Measurements from ENCODE around the gene LACTB. TPM values are rescaled to one million over a fixed set of nuclear protein-coding genes. Genes with fewer than 3 reads are reported as not detected.
A peak's percentile ranks its signal among the peaks of the same experiment; 100 is the strongest.

The LACTB gene
- total and polyA plus RNA-seq, 10 donors, result 11.7 to 39.6 (median 25.8) TPM

- DNase-seq, result no peak
- Histone ChIP-seq H3K4me3 (no peak overlapping the region), H3K36me3 (peaks cover 0 to 34% (median 2%) of the 10 kb centered on the region in 6 donors), H3K9me3 (no peaks in the 10 kb centered on the region), H3K27ac (no peak overlapping the region), H3K4me1 (peaks cover 0 to 24% (median 7%) of the 10 kb centered on the region in 6 donors), H3K27me3 (replicated peaks in 1 of 7) (peaks cover 0 to 4% (median 0%) of the 10 kb centered on the region in 7 donors)
- TF ChIP-seq POLR2AphosphoS5 (IDR thresholded peaks at IDR 0.05), result no peak
- no peak for TF ChIP-seq POLR2A (IDR thresholded peaks at IDR 0.05)
- no peak for TF ChIP-seq CTCF (IDR thresholded peaks at IDR 0.05 in 8 of 11, conservative IDR thresholded peaks at IDR 0.05 in 3 of 11)
- intact Hi-C loops (cut with DNase I; ENCODE audit: low total_unique reads), result no loop called here
- WGBS, 5 donors, result 71 to 78% (median 74%) methylated on average over 9 of the region's 9 CpGs
These were observed 48.0 kb upstream of the LACTB start for GRCh38 chr15:63073497-63074172.

- intact Hi-C loops (cut with DNase I; ENCODE audit: low total_unique reads), result no loop called here
- DNase-seq, result no peak
- TF ChIP-seq CTCF (IDR thresholded peaks at IDR 0.05 in 8 of 11, conservative IDR thresholded peaks at IDR 0.05 in 3 of 11) (no peak), POLR2AphosphoS5 (IDR thresholded peaks at IDR 0.05) (peak; percentile 12 to 44 (median 29))
- peaks cover 0 to 24% (median 7%) of the 10 kb centered on the region in 6 donors for H3K4me1 ChIP-seq
- 60 to 76% (median 63%) methylated on average over 17 of the region's 17 CpGs for WGBS, 5 donors
- no peaks in the 10 kb centered on the region for H3K9me3 ChIP-seq
- H3K27me3 ChIP-seq (replicated peaks in 1 of 7), result peaks cover 0 to 9% (median 0%) of the 10 kb centered on the region in 7 donors
- H3K4me3 ChIP-seq, result no peak overlapping the region
- H3K36me3 ChIP-seq, result peaks cover 0 to 17% (median 0%) of the 10 kb centered on the region in 6 donors
- peak overlapping the region in 6 of 8 donors; percentile 33 to 72 (median 46) for H3K27ac ChIP-seq
These were observed 46.4 kb upstream of the LACTB start for GRCh38 chr15:63075015-63075983.

- Histone ChIP-seq H3K4me1 (peaks cover 0 to 24% (median 7%) of the 10 kb centered on the region in 6 donors), H3K36me3 (peaks cover 0 to 9% (median 0%) of the 10 kb centered on the region in 6 donors), H3K27ac (peak overlapping the region in 5 of 8 donors; percentile 20 to 72 (median 49)), H3K27me3 (replicated peaks in 1 of 7) (peaks cover 0 to 18% (median 0%) of the 10 kb centered on the region in 7 donors), H3K9me3 (no peaks in the 10 kb centered on the region), H3K4me3 (no peak overlapping the region)
- DNase-seq, result no peak
- TF ChIP-seq POLR2AphosphoS5 (IDR thresholded peaks at IDR 0.05) (no peak), POLR2A (IDR thresholded peaks at IDR 0.05) (no peak), CTCF (IDR thresholded peaks at IDR 0.05 in 8 of 11, conservative IDR thresholded peaks at IDR 0.05 in 3 of 11) (no peak)
- WGBS, 5 donors, result 41 to 65% (median 56%) methylated on average over 8 to 12 of the region's 12 CpGs
- intact Hi-C loops (cut with DNase I; ENCODE audit: low total_unique reads), result no loop called here
These were observed 45.5 kb upstream of the LACTB start for GRCh38 chr15:63075984-63076713.

All from spleen (tissue), 11 donors.